Measurements from ENCODE around the gene SNTG2. TPM values are rescaled to one million over a fixed set of nuclear protein-coding genes. Genes with fewer than 3 reads are reported as not detected.

The SNTG2 gene
- total and polyA plus RNA-seq, 11 donors: 0.19 to 3.2 (median 0.93) TPM

DNA sequence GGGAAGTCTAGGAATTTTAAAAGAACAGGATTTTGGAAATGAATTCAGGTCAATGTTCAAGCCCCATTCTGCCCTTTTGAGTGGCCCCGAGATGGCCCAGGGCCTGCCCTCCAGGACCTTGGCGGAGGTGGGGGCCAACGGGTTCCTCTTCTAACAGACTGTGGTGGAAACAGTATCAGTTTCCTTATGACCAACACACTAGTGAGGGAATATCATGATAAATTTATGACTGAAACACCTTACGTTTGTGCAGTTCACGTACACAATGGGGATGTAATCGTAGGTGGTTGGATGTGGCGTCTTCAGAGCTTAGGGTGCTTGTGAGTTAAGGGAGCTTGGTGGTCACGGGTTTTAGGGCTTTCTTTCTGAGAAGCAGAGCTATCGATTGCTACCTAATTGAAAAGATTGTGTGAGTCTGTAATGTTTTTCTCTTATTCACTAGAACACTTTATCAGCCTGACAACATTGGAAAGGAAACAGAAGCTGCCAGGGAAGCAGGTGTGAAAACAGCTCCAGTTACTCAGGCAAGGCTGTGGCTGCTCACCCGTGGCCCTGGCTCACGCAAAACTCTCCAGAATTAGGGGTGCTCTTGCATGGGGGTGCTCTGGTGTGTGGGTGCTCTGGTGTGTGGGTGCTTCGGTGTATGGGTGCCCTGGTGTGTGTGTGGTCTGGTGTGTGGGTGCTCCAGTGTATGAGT lies 165.3 kb downstream of the SNTG2 start:
- ATAC-seq (no peak), DNase-seq (no peak)
- Histone ChIP-seq H3K27ac (no peak overlapping the region), H3K36me3 (no peaks in the 10 kb centered on the region), H3K4me3 (no peak overlapping the region), H3K4me1 (no peaks in the 10 kb centered on the region), H3K9me3 (no peaks in the 10 kb centered on the region), H3K27me3 (peaks cover 0 to 5% (median 0%) of the 10 kb centered on the region in 9 donors)
- intact Hi-C loops (cut with DNase I): no loop called here
- TF ChIP-seq, protein P1, sequence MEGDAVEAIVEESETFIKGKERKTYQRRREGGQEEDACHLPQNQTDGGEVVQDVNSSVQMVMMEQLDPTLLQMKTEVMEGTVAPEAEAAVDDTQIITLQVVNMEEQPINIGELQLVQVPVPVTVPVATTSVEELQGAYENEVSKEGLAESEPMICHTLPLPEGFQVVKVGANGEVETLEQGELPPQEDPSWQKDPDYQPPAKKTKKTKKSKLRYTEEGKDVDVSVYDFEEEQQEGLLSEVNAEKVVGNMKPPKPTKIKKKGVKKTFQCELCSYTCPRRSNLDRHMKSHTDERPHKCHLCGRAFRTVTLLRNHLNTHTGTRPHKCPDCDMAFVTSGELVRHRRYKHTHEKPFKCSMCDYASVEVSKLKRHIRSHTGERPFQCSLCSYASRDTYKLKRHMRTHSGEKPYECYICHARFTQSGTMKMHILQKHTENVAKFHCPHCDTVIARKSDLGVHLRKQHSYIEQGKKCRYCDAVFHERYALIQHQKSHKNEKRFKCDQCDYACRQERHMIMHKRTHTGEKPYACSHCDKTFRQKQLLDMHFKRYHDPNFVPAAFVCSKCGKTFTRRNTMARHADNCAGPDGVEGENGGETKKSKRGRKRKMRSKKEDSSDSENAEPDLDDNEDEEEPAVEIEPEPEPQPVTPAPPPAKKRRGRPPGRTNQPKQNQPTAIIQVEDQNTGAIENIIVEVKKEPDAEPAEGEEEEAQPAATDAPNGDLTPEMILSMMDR (IDR thresholded peaks at IDR 0.05): no peak
- no peak for TF ChIP-seq POLR2A (IDR thresholded peaks at IDR 0.05)
- whole genome bisulfite sequencing, 4 donors: 80 to 87% (median 82%) methylated on average over 12 of the region's 12 CpGs

GRCh38 chr2:1117569-1117968 lies 166.9 kb downstream of the SNTG2 start:
- ATAC-seq: no peak
- Histone ChIP-seq H3K4me1 (no peaks in the 10 kb centered on the region), H3K4me3 (no peak overlapping the region), H3K27me3 (peaks cover 0 to 5% (median 0%) of the 10 kb centered on the region in 9 donors), H3K36me3 (no peaks in the 10 kb centered on the region), H3K9me3 (no peaks in the 10 kb centered on the region), H3K27ac (no peak overlapping the region)
- intact Hi-C loops (cut with DNase I): no loop called here
- no peak for DNase-seq
- WGBS, 4 donors: 84 to 90% (median 86%) methylated on average over 3 to 5 of the region's 5 CpGs
- TF ChIP-seq, protein P1 (IDR thresholded peaks at IDR 0.05): no peak

- ATAC-seq: no peak
- H3K9me3 ChIP-seq: peaks cover 0 to 3% (median 0%) of the 10 kb centered on the region in 12 donors
- no peaks in the 10 kb centered on the region for H3K4me1 ChIP-seq
- intact Hi-C loops (cut with DNase I): no loop called here
- no peak for TF ChIP-seq POLR2A (IDR thresholded peaks at IDR 0.05)
- TF ChIP-seq, protein P1 (IDR thresholded peaks at IDR 0.05): no peak
- H3K4me3 ChIP-seq: no peak overlapping the region
- DNase-seq: no peak
- 61 to 68% (median 64%) methylated on average over 1 of the region's 1 CpG for WGBS, 4 donors
- no peaks in the 10 kb centered on the region for H3K27me3 ChIP-seq
- H3K36me3 ChIP-seq: no peaks in the 10 kb centered on the region
- H3K27ac ChIP-seq: no peak overlapping the region
These were observed 174.6 kb downstream of the SNTG2 start for GRCh38 chr2:1125217-1125616.

- TF ChIP-seq, protein P1 (IDR thresholded peaks at IDR 0.05): no peak
- TF ChIP-seq POLR2A (IDR thresholded peaks at IDR 0.05): no peak
- intact Hi-C loops (cut with DNase I): no loop called here
- DNase-seq: no peak
- Histone ChIP-seq H3K36me3 (no peaks in the 10 kb centered on the region), H3K27ac (no peak overlapping the region), H3K9me3 (peaks cover 0 to 3% (median 0%) of the 10 kb centered on the region in 12 donors), H3K4me3 (no peak overlapping the region), H3K27me3 (no peaks in the 10 kb centered on the region), H3K4me1 (no peaks in the 10 kb centered on the region)
- no peak for ATAC-seq
- whole genome bisulfite sequencing, 4 donors: 71 to 79% (median 75%) methylated on average over 3 of the region's 3 CpGs
These were observed 175.2 kb downstream of the SNTG2 start for GRCh38 chr2:1125633-1126370.

Data from heart left ventricle (tissue), 16 donors.